HUES6 (cell line): ENCODE data around the gene LOXL3.

Experiments used
- H3K27ac ChIP-seq: 2 replicates; pipeline ENCODE4 v1.7.0; 2013; ENCODE audit warnings: low read depth, mild to moderate bottlenecking, low read length, inconsistent platforms
- H3K27me3 ChIP-seq: 2 replicates; pipeline ENCODE4 v1.6.1; 2013; ENCODE audit warnings: low read length; ENCODE audit not compliant: control insufficient read depth, insufficient read depth
- H3K36me3 ChIP-seq: 2 replicates; pipeline ENCODE4 v1.6.1; 2013; ENCODE audit warnings: low read length; ENCODE audit not compliant: control insufficient read depth, insufficient read depth
- H3K4me1 ChIP-seq: 2 replicates; pipeline ENCODE4 v1.6.1; 2013; ENCODE audit warnings: low read length; ENCODE audit not compliant: control insufficient read depth, insufficient read depth
- H3K4me3 ChIP-seq: 2 replicates; pipeline ENCODE4 v1.5.1; 2013; ENCODE audit warnings: low read depth, low read length
- H3K9ac ChIP-seq: one replicate; pipeline ENCODE4 v1.6.1; 2013; ENCODE audit warnings: mild to moderate bottlenecking, low read length
- H3K9me3 ChIP-seq: 2 replicates; pipeline ENCODE4 v1.6.1; 2013; ENCODE audit warnings: low read depth, low read length; ENCODE audit not compliant: control insufficient read depth, insufficient read depth

Gene LOXL3

GRCh38 chr2:74553892-74554819, at the start of gene LOXL3, which contains the start of gene DOK1:
Gene LOXL3 (minus strand): TSS chr2:74553942. CDS start chr2:74552634, 1,308 bp downstream.
Gene DOK1 (plus strand): TSS chr2:74554720. CDS start chr2:74554755, 35 bp downstream.
- peaks cover 67% of the 10 kb centered on the region for H3K27me3 ChIP-seq
- peaks cover 5% of the 10 kb centered on the region; the same call in 1 of the 2 replicates for H3K36me3 ChIP-seq
- no peaks in the 10 kb centered on the region for H3K9me3 ChIP-seq
- peak within 1 kb of the TSS; percentile 70 for H3K9ac ChIP-seq
- peak within 1 kb of the TSS; percentile 81 for H3K4me3 ChIP-seq
- H3K27ac ChIP-seq: peak within 1 kb of the TSS; percentile 76; the same call in 1 of the 2 replicates
- peaks cover 27% of the 10 kb centered on the region for H3K4me1 ChIP-seq

- Histone ChIP-seq H3K4me1 (no peaks in the 10 kb centered on the region), H3K27me3 (no peaks in the 10 kb centered on the region; the same call in 1 of the 2 replicates), H3K36me3 (no peaks in the 10 kb centered on the region), H3K9ac (no peak overlapping the region), H3K9me3 (no peaks in the 10 kb centered on the region), H3K27ac (no peak overlapping the region), H3K4me3 (no peak overlapping the region)
These were observed 49.0 kb upstream of the LOXL3 start for GRCh38 chr2:74602586-74603281.

- Histone ChIP-seq H3K27ac (no peak overlapping the region), H3K27me3 (no peaks in the 10 kb centered on the region; the same call in 1 of the 2 replicates), H3K36me3 (no peaks in the 10 kb centered on the region), H3K9ac (no peak overlapping the region), H3K4me3 (no peak overlapping the region), H3K4me1 (no peaks in the 10 kb centered on the region), H3K9me3 (no peaks in the 10 kb centered on the region)
These were observed 45.9 kb upstream of the LOXL3 start for GRCh38 chr2:74599676-74600075.

- H3K4me1 ChIP-seq: no peaks in the 10 kb centered on the region
- no peaks in the 10 kb centered on the region for H3K9me3 ChIP-seq
- H3K27me3 ChIP-seq: no peaks in the 10 kb centered on the region
- no peaks in the 10 kb centered on the region for H3K36me3 ChIP-seq
- no peak overlapping the region for H3K9ac ChIP-seq
- no peak overlapping the region for H3K4me3 ChIP-seq
- H3K27ac ChIP-seq: no peak overlapping the region
These were observed 43.7 kb upstream of the LOXL3 start for GRCh38 chr2:74597410-74597809.

GRCh38 chr2:74596584-74596983, 42.8 kb upstream of the LOXL3 start:
- Histone ChIP-seq H3K9ac (no peak overlapping the region), H3K9me3 (no peaks in the 10 kb centered on the region), H3K4me1 (no peaks in the 10 kb centered on the region), H3K36me3 (no peaks in the 10 kb centered on the region), H3K27ac (no peak overlapping the region), H3K27me3 (no peaks in the 10 kb centered on the region), H3K4me3 (no peak overlapping the region)

GRCh38 chr2:74593826-74594772, 40.4 kb upstream of the LOXL3 start:
- Histone ChIP-seq H3K36me3 (no peaks in the 10 kb centered on the region), H3K4me3 (no peak overlapping the region), H3K9me3 (no peaks in the 10 kb centered on the region), H3K27ac (no peak overlapping the region), H3K27me3 (no peaks in the 10 kb centered on the region), H3K4me1 (no peaks in the 10 kb centered on the region), H3K9ac (no peak overlapping the region)

GRCh38 chr2:74588664-74589063, 34.9 kb upstream of the LOXL3 start:
- Histone ChIP-seq H3K9me3 (no peaks in the 10 kb centered on the region), H3K9ac (no peak overlapping the region), H3K27ac (no peak overlapping the region), H3K36me3 (no peaks in the 10 kb centered on the region), H3K4me1 (peaks cover 14% of the 10 kb centered on the region), H3K27me3 (no peaks in the 10 kb centered on the region), H3K4me3 (no peak overlapping the region)

- no peak overlapping the region for H3K27ac ChIP-seq
- no peaks in the 10 kb centered on the region for H3K36me3 ChIP-seq
- peaks cover 20% of the 10 kb centered on the region for H3K4me1 ChIP-seq
- H3K27me3 ChIP-seq: no peaks in the 10 kb centered on the region
- H3K4me3 ChIP-seq: no peak overlapping the region
- no peaks in the 10 kb centered on the region for H3K9me3 ChIP-seq
- H3K9ac ChIP-seq: no peak overlapping the region
These were observed 34.0 kb upstream of the LOXL3 start for GRCh38 chr2:74587664-74588277.

- H3K27me3 ChIP-seq: no peaks in the 10 kb centered on the region
- H3K36me3 ChIP-seq: no peaks in the 10 kb centered on the region
- no peak overlapping the region for H3K4me3 ChIP-seq
- H3K4me1 ChIP-seq: peaks cover 20% of the 10 kb centered on the region
- no peak overlapping the region for H3K27ac ChIP-seq
- H3K9me3 ChIP-seq: no peaks in the 10 kb centered on the region
- H3K9ac ChIP-seq: no peak overlapping the region
These were observed 31.9 kb upstream of the LOXL3 start for GRCh38 chr2:74585406-74586185.
